MM.1S (cell line): ENCODE results near the gene INPP4B.

Experiments used
- DNase-seq: peaks from one replicate; pipeline ENCODE4 v3.0.0-alpha.2; 2015
- H2AFZ ChIP-seq: fragments of 300-600 bp; sonication (generic); 2 replicates; pipeline ENCODE4 v1.6.0; 2016; ENCODE audit warnings: antibody characterized with exemption, low read length
- H3F3A ChIP-seq: fragments of 300-600 bp; sonication (generic); 2 replicates; pipeline ENCODE4 v1.6.1; 2016; ENCODE audit warnings: mild to moderate bottlenecking, antibody characterized with exemption, low read length, moderate library complexity, mixed read lengths; ENCODE audit not compliant: insufficient read depth
- H3K27ac ChIP-seq: fragments of 300-600 bp; sonication (generic); 2 replicates; pipeline ENCODE4 v1.5.1; 2016; ENCODE audit warnings: mild to moderate bottlenecking, low read length
- H3K27me3 ChIP-seq: fragments of 300-600 bp; sonication (generic); replicated peaks from 2 replicates; pipeline ENCODE4 v1.6.0; 2016; ENCODE audit warnings: low read length; ENCODE audit not compliant: insufficient read depth
- H3K36me3 ChIP-seq: fragments of 300-600 bp; sonication (generic); replicated peaks from 2 replicates; pipeline ENCODE4 v1.6.1; 2016; ENCODE audit warnings: mild to moderate bottlenecking, low read length, mixed read lengths; ENCODE audit not compliant: insufficient read depth
- H3K4me1 ChIP-seq: fragments of 300-600 bp; sonication (generic); 2 replicates; pipeline ENCODE4 v1.6.1; 2016; ENCODE audit warnings: low read length, mixed read lengths
- H3K4me2 ChIP-seq: fragments of 300-600 bp; sonication (generic); 2 replicates; pipeline ENCODE4 v1.6.0; 2016; ENCODE audit warnings: low read depth, low read length
- H3K4me3 ChIP-seq: fragments of 300-600 bp; sonication (generic); 2 replicates; pipeline ENCODE4 v1.5.1; 2016; ENCODE audit warnings: low read length, mixed read lengths
- H3K79me2 ChIP-seq: fragments of 300-600 bp; sonication (generic); 2 replicates; pipeline ENCODE4 v1.6.1; 2016; ENCODE audit warnings: mixed run types, low read length, mixed read lengths
- H3K9ac ChIP-seq: fragments of 300-600 bp; sonication (generic); 2 replicates; pipeline ENCODE4 v1.6.1; 2016; ENCODE audit warnings: low read length, mixed read lengths
- H3K9me2 ChIP-seq: fragments of 300-600 bp; sonication (generic); replicated peaks from 2 replicates; pipeline ENCODE4 v1.6.1; 2016; ENCODE audit warnings: mild to moderate bottlenecking, low read length, mixed read lengths; ENCODE audit not compliant: insufficient read depth
- H3K9me3 ChIP-seq: fragments of 300-600 bp; sonication (generic); replicated peaks from 2 replicates; pipeline ENCODE4 v1.6.1; 2016; ENCODE audit warnings: mild to moderate bottlenecking, low read length, mixed read lengths; ENCODE audit not compliant: insufficient read depth
- H4K20me1 ChIP-seq: fragments of 300-600 bp; sonication (generic); 2 replicates; pipeline ENCODE4 v1.6.1; 2016; ENCODE audit warnings: mild to moderate bottlenecking, low read length, moderate library complexity, mixed read lengths; ENCODE audit not compliant: insufficient read depth
- EZH2 ChIP-seq: fragments of 300-600 bp; sonication (generic); optimal IDR thresholded peaks from 2 replicates; pipeline ENCODE3; 2017; ENCODE audit warnings: low read depth, mild to moderate bottlenecking, antibody characterized with exemption, low read length, mixed read lengths
- EZH2phosphoT487 ChIP-seq: fragments of 300-600 bp; sonication (generic); IDR thresholded peaks from 2 replicates; pipeline ENCODE4 v1.6.1; 2018; ENCODE audit warnings: antibody characterized with exemption, low read length
- TF ChIP-seq, protein P1 (sequence below): fragments of 300-600 bp; sonication (generic); IDR thresholded peaks from 2 replicates; pipeline ENCODE4 v1.5.1; 2016; ENCODE audit warnings: antibody characterized with exemption, low read length, mixed read lengths

Gene INPP4B

GRCh38 chr4:142519342-142519741, 326.8 kb downstream of the INPP4B start:
- Histone ChIP-seq H3K9me3 (no peaks in the 10 kb centered on the region), H2AFZ (no peak overlapping the region), H3K4me1 (no peaks in the 10 kb centered on the region), H3K27me3 (no peaks in the 10 kb centered on the region), H3K4me2 (no peak overlapping the region), H3K79me2 (no peaks in the 10 kb centered on the region), H3K9ac (no peak overlapping the region), H4K20me1 (no peaks in the 10 kb centered on the region), H3K4me3 (no peak overlapping the region), H3K36me3 (no peaks in the 10 kb centered on the region), H3K9me2 (no peaks in the 10 kb centered on the region), H3K27ac (no peak overlapping the region), H3F3A (no peaks in the 10 kb centered on the region)
- DNase-seq, result no peak
- TF ChIP-seq, protein P1, sequence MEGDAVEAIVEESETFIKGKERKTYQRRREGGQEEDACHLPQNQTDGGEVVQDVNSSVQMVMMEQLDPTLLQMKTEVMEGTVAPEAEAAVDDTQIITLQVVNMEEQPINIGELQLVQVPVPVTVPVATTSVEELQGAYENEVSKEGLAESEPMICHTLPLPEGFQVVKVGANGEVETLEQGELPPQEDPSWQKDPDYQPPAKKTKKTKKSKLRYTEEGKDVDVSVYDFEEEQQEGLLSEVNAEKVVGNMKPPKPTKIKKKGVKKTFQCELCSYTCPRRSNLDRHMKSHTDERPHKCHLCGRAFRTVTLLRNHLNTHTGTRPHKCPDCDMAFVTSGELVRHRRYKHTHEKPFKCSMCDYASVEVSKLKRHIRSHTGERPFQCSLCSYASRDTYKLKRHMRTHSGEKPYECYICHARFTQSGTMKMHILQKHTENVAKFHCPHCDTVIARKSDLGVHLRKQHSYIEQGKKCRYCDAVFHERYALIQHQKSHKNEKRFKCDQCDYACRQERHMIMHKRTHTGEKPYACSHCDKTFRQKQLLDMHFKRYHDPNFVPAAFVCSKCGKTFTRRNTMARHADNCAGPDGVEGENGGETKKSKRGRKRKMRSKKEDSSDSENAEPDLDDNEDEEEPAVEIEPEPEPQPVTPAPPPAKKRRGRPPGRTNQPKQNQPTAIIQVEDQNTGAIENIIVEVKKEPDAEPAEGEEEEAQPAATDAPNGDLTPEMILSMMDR, result no peak
- TF ChIP-seq EZH2phosphoT487 (no peak), EZH2 (no peak)

- Histone ChIP-seq H3K9me2 (no peaks in the 10 kb centered on the region), H3F3A (no peaks in the 10 kb centered on the region), H3K79me2 (no peaks in the 10 kb centered on the region), H4K20me1 (no peaks in the 10 kb centered on the region), H3K36me3 (no peaks in the 10 kb centered on the region), H3K4me3 (no peak overlapping the region), H2AFZ (no peak overlapping the region), H3K9ac (no peak overlapping the region), H3K4me2 (no peak overlapping the region), H3K27ac (no peak overlapping the region), H3K4me1 (no peaks in the 10 kb centered on the region), H3K27me3 (no peaks in the 10 kb centered on the region), H3K9me3 (no peaks in the 10 kb centered on the region)
- TF ChIP-seq EZH2 (no peak), EZH2phosphoT487 (no peak)
- TF ChIP-seq, protein P1, result no peak
- no peak for DNase-seq
Observed at GRCh38 chr4:142516686-142517526, 329.2 kb downstream of the INPP4B start.

- H3K27ac ChIP-seq, result no peak overlapping the region
- no peaks in the 10 kb centered on the region for H4K20me1 ChIP-seq
- H3K9me3 ChIP-seq, result no peaks in the 10 kb centered on the region
- no peak overlapping the region for H3K4me3 ChIP-seq
- no peaks in the 10 kb centered on the region for H3K79me2 ChIP-seq
- no peak overlapping the region for H3K4me2 ChIP-seq
- H3K36me3 ChIP-seq, result no peaks in the 10 kb centered on the region
- no peak for DNase-seq
- no peak overlapping the region for H2AFZ ChIP-seq
- no peaks in the 10 kb centered on the region for H3K27me3 ChIP-seq
- no peak overlapping the region for H3K9ac ChIP-seq
- TF ChIP-seq EZH2, result no peak
- TF ChIP-seq, protein P1, result no peak
- no peak for TF ChIP-seq EZH2phosphoT487
- no peaks in the 10 kb centered on the region for H3K4me1 ChIP-seq
- H3K9me2 ChIP-seq, result no peaks in the 10 kb centered on the region
- no peaks in the 10 kb centered on the region for H3F3A ChIP-seq
Observed at GRCh38 chr4:142512161-142512560, 333.9 kb downstream of the INPP4B start.
